ENCODE data around the gene HMSD.
"Not testable (repeated sequence)": the region's sequence is repeated elsewhere in the genome, so short reads cannot be mapped to it uniquely, and the experiment has no call there.

The HMSD gene, protein sequence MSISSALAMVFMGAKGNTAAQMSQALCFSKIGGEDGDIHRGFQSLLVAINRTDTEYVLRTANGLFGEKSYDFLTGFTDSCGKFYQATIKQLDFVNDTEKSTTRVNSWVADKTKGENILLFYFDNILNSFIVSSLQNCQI

DNA sequence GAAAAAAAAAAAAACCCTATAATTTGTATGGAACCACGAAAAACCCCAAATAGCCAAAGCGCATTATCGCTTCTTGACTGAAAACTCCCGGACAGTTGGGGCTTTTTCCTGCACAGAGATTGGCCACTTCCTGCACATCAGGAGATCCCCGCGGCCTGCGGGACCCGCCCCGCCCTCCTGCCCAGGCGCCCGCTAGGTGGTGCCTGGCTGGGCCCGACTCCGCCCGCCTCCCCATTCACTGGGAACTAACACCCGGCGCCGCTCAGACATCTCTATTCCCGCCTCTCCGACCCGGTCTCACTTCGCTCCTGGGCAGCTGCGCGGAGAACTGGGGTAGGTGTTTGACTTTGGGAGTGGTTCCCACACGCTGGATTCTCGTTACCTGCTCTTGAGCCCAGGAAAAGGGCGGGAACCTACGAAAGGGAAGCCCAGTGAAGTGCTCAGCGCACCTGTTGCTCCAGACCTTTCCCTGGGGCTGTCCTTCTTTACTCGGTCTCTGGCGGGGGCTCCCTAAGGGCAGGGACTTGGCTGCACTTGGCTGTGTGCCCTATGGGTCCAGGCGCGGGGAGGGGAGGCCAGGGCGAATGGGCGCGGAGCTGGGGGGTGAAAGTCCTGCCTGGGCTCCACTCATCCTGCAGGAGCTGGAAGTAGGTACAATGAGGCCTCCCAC lies at the start of gene HMSD:
Gene HMSD (plus strand): TSS at position 234 of the 670 bp plus-strand sequence. CDS start 4,155 bp downstream, outside the sequence.
- peak; percentile 72 for DNase-seq

DNA sequence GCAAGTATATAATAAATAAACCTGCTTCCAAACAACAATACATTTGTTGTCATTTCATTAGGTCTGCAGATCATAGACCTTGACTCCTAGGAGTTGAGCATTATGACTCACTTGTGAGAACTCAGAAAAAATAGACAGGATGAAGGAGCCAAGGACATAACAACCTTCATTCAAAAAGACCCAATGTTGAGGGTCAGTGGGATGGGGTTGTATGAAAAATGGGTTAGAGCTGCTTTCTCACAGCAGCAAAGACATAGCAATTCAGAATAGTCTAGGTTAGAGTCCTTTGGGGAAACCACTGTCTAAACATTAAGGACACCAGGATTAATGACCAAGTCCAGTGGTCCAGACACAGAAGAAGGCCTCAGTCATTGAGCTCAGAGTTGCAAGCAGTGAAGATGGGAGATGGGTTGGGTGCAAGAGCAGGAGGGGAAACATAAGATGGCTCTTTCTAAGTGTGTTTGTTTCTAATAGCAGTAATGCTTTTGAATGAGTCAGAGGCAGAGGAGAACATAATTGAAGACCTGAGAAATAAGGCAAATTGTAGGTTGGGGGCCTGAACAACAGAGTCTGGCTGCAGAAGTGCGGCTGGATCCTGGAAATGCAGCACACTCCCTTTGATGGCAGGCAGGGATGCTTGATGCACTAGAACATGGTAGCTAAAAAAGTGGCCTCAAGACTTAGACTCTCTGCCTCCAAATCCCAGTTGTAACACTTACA lies 45.1 kb upstream of the HMSD start:
- no peak for DNase-seq

DNA sequence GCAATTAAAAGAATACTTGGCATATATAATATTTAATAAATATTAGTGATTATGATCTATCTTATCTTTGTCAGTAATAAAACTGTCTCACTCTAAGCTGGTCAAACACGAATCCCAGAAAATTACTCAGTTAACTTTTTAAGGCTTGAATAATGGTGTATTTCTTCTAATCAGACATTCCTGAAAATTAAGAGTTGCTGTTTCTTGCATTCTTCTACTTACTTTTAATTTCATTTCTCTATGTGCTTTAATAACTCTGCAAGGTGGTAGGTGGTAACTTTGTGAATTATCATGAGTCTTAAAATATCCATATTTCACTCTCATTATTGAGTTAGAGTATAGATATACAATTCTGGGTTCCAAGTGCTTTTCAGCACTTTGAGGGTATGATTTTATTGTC lies 44.4 kb upstream of the HMSD start:
- DNase-seq = no peak

DNA sequence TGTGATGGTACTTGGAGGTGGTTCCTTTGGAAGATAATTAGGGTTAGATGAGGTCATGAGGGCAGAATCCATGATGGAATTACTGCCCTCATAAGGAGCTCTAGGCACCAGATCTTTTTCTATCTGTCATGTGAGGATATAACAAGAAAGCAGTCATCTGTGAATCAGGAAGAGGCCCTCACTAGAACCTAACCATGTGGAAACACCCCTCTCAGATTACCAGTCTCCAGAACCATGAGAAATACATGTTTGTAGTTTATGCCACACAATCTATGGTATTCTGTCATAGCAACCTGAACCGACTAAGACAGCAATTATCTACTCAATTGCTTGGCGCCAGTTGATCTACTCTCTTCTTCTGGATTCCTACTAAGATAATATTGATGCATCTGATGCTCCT lies 43.7 kb upstream of the HMSD start:
- no peak for DNase-seq

DNA sequence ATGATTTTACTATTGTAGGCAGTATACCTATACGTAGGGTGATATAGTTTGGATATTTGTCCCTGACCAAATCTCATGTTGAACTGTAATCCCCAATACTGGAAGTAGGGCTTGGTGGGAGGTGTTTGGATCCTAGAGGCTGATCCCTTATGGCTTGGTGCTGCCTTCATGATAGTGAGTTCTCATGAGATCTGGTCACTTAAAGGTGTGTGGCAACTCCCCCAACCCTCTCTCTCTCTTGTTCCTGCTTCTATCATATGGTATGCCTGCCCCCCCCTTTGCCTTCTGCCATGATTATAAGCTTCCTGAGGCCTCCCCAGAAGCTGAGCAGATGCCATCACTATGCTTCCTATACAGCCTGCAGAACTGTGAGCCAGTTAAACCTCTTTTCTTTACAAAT lies 43.0 kb upstream of the HMSD start:
- DNase-seq = no peak

DNA sequence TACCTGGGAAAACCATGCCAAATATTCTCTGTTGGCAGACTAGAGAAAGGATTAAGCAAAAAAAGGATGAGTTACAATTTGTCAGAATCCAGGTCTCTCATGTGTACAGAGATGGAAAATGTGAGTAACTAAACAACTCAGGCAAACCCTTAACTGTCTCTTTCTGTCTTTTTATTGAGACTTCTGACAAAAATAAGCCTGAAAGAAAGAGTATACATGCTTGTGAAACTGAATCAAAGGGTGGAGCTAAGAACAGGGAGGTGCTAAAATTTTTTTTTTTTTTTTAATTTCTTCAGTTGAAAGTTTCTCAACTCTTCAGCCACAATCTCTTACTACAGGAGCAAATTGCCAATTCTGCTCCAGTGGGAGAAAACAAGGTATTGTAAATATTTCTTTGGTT lies 41.4 kb upstream of the HMSD start, which contains the start of gene SERPINB10:
Gene SERPINB10 (plus strand): TSS at position 295 of the 400 bp plus-strand sequence. CDS start 7,553 bp downstream, outside the sequence.
- DNase-seq = no peak

DNA sequence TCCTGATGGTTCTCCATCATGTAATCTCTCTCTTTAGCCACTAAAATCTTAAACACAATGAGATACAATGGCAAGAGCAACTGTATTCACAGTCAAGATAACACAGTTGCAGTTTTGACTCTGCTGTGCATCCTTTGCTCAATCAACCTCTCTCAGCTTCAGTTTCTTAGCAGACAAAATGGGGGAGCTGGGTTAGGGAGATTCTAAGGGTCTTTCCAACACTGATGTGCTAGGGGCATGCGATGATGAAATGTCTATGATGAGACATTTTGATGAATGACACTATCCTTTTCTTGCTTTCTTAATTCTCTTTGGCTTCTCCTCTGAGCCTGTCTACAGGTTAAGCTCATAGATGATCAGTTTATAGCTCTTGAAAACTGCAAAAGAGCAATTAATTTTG lies 40.2 kb upstream of the HMSD start:
- DNase-seq = no peak

DNA sequence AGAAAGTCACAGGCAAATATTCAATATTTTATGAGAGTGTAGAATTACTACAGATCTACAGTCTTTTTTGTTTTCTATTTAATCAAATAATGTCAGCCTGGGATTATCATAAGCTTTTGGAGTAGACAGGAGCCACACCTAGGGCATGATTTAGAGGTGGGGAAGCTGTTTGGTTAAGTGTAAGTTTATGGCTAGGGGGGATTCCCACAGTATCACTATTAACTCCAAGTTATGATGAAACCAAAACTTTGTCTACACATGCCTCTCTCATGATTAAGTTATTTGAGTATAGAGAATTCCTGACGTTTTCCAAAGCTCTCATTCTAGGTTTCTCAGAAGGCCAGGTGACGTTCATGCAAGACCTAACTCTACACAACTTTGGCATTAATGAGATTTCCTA lies 39.2 kb upstream of the HMSD start:
- no peak for DNase-seq

DNA sequence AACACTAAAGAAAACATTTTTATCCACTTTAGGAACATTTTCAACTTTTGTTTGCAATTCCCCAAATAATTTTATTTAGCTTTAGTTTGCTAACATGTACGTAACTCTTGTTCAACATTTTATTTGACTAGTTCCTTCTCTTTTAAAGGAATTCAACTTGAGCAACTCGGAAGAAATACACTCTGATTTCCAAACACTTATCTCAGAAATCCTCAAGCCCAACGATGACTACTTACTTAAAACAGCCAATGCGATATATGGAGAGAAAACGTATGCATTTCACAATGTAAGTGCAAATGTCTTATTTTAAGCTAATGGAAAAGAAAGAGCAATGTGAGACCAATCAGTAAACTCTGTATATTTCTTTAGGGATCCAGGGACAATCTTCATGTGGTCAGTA lies 31.3 kb upstream of the HMSD start:
- no peak for DNase-seq

DNA sequence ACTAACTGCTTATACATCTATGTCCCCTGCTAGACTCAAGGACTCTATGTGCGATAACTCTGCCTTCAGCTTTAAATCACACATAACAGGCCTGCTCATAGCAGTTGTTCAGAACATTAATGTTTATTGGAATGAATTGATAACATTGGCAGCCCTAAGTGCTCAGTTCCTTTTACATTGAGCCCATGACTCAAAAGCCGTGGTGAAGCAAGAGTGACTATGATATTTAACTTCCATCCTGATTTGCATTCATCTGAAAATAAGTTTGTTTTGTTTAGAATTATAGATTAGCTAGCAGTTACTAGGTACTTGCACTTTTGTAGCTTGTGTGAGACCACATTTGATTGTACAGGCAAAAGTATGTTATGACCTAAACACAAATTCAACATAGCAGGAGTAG lies 27.1 kb upstream of the HMSD start:
- DNase-seq = no peak

DNA sequence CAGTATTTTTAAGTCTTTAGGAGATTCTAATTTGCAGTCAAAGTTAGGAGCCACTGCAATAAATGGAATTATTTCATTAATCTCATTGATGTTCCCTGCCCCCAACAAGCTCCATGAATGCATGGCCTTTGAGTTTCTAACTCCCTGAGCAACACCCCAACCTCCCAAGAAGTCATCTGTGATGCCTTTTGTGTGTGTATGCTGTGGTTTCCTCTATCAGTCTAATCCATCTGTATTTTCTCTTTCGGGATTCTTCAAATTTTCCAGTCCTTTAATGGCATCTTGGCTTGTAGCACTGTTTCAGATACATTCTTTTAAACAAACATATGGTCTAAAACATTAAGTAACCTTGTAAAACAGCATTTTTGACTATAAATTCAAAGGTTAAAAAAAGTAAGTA lies 24.6 kb upstream of the HMSD start:
- peak; percentile 41 for DNase-seq

DNA sequence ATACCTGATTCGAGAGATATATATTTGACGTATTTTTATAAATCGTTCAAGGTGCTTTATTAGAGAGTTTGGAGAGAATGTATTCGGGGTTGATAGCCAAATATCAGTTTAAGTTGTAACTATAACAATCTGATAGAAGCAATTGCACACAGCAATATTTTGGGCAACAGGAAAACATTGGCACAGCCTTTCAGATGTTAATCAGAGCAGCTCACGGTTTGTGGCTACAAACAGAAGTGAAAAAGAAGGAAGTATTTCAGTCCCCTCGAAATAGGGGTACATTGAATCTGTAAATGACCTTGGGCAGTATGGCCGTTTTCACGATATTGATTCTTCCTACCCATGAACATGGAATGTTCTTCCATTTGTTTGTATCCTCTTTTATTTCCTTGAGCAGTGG lies 20.8 kb upstream of the HMSD start:
- DNase-seq = no peak

DNA sequence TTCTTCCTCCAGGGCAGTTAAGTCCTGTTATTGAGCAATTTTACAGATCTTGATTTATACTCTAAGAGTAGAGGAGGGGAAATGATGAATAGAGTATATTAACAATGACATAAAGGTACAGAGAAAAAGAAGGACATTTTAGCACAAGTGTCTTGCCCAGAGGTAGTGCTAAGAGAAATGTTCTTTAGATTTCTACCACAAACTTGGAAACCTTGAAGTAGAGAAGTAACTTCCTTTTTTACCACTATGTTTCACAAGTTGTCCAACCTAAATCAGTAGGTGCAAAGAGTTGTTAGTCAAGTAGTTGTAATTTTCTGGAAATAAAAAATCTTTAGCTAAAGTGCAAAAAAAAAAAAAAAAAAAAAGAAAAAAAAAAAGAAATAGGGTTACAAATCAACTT lies 19.7 kb upstream of the HMSD start:
- not testable (repeated sequence) for DNase-seq

DNA sequence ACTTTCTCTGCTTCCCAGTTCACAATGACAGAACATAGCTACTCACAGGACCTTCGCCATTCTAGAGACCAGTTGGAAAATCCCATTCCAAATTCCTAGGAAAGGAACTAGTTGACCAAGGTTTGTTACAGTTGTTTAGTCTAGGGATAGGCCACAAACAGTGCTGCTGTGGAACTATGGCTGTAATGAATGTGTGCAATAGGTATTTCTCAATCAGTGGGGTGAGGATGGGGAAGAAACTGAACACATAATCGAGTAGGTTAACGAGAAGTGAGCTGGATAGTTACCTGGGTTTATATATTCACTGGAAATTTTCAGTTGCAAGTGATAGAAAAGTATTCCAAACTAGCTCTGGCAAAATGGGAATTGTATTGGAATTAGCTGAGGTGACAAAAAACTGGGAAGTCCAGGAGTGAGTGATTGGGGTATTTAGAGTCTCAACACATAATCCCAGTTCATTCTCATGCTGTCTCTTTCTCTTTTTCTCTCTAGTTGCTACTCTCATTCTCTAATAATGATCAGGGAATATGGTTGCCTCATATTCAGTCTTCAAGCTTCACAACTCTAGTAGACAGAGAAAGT lies 18.2 kb upstream of the HMSD start:
- DNase-seq = no peak

DNA sequence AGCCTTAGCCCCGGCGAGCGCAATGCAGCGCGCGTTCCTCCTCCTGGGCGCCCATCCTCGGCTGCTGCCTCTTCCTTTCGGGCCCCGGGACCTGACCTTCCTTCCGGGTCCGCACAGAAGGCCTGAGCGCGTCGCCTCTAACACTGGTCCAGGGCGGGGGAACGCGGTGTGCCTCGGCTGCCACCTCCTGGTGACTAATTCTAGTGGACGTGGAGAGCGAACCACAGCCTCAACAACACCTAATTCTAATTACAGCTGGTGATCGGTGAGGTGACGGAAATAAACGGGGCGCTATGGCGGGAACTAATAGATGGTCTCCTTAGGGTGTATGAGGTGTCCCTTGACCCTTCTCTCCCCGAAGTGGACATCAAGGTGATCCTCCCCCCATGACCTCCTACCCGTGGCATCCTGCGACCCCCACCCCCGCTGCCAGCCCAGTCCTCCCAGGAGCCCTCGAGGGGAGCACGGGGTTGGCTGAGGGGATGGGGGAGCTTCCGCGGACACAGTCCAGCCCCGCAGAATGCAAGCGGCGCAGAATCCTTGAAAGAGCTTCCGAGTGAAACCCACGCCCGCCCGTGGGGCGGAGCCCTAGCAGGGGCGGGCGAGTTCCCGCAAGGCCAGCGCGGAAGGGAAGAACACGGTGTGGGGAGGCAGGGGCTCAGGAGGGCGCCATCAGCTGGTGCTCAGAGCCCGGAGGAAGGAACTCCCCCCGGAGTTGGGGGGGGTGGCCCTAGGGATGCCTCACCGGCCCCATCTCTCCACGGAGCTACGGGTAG lies 12.8 kb upstream of the HMSD start:
- DNase-seq = peak; percentile 92

DNA sequence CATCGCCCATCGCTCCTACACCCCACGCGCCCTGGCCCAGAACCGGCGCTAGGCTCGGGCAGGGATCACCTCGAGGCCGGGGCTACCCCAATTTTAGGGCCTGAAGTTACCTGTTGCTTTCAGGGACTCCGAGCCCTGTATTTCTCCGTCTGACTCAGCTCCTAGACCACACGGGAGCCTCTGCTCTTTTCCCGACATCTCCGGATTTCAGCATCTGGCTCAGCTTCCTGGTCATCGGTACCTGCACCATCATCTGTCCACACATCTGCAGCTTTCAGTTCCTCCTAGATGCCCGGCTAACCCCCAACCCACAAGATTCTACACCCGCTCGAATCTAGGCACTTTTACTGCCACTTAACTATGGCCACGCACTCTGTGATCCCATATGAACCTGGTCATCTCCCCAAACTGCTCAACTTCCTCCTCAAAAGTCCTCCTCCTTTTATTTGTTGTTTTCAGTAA lies 12.1 kb upstream of the HMSD start:
- no peak for DNase-seq

DNA sequence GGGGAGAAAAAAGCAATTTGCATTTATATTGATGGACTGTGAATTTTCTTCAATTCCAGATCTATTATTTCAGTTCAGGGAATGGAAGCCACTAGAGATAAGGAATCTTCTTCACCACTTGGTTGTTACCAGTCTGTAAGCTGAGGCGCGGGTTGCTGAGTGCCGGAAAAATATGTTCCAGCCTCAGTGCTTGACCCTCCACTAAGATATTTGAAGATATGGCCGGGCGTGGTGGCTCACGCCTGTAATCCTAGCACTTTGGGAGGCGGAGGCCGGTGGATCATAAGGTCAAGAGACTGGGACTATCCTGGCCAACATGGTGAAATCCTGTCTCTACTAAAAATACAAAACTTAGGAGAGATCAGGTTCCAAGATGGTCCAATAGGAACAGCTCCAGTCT lies 9.1 kb upstream of the HMSD start:
- DNase-seq = no peak

DNA sequence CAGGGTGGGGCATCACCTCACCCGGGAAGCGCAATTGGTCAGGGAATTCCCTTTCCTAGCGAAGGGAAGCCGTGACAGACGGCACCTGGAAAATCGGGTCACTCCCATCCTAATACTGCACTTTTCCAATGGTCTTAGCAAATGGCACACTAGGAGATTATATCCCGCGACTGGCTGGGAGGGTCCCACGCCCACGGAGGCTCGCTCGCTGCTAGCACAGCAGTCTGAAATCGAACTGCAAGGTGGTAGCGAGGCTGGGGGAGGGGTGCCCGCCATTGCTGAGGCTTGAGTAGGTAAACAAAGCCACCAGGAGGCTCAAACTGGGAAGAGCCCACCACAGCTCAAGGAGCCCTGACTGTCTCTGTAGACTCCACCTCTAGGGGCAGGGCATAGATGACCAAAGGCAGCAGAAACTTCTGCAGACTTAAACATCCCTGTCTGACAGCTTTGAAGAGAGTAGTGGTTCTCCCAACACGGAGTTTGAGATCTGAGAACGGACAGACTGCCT lies 8.5 kb upstream of the HMSD start:
- not testable (repeated sequence) for DNase-seq

DNA sequence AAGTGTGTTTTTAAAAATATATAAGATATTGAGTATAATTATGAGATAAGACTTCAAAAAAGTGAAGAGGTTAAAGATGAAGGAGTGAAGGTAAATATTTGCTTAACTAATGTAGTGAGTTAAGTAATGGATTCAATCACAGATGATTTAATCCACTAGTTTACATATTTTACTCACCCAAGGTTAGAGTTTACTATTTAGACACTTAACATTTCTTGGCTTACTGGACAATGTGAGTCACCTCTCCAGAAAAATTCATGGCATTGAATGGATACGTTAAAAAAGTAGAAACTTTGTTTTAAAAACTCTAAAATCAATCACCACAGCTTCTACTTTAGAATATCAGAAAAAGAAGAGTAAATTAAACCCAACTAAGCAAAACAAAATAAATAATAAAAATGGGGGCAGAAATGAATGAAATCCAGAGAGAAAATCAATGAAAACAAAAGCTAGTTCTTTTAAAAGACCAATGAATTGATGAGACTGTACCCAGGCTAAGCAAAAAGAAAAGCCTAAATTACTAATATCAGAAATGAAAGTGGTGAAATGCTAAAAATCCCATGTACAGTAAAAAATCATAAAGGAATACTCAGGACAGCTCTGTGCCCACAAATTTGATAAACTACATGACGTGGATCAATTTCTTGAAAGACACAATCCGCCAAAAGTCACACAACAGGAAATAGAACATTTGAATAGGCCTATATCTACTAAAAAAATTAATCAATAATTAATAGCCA lies 1.9 kb upstream of the HMSD start:
- no peak for DNase-seq

DNA sequence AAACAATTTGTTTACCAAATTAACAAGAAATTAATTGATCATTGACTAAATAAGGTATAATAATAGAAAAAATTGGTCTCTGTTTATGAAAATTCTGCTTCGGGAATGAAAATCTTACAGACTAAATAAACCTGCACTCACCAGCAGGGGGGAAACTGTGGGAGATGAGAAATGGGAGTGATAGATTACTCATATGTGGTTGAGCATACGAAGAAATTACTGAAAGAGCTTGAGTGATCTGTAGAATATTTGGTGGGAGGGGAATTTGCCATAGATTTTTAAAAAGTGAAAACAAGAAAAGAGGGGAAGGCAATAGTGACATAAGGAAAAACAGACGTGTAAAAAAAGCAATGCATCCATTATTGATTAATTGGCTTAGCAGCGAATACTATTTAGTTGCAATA lies 2.2 kb downstream of the HMSD start:
- DNase-seq = no peak

DNA sequence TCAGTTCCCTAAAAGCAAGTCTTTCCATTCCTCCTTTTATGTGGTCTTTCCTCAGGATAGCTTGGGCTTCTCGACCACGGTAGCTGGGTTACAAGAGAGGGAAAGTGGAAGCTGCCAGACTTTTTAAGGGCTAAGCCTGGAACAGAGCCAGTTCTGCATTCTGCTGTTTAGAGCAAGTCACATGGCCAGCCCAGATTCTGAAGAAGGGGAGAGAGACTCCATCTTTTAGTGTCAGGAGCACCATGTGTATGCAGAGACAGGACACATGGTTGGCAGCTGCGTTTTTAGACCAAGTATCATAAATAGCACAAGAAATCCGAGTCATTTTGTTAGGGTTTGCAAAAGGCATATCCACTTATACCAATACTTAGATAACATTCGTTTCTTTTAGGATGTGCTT lies 4.7 kb downstream of the HMSD start:
- no peak for DNase-seq

DNA sequence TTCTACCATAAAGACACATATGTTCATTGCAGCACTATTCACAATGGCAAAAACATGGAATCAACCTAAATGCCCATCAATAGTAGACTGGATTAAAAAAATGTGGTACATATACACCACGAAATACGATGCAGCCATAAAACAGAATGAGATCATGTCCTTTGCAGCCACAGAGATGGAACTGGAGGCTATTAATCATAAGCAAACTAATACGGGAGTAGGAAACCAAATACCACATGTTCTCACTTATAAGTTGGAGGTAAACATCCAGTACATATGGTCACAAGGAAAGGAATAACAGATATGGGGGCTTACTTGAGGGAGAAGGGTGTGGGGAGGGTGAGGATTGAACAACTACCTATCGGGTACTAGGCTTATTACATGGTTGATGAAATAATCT lies 7.7 kb downstream of the HMSD start:
- no peak for DNase-seq

All from NCI-H82 (cell line).